ENCODE data around the gene TCF7L2. TPM values are rescaled to one million over a fixed set of nuclear protein-coding genes. Genes with fewer than 3 reads are reported as not detected.

The TCF7L2 gene
- polyA plus RNA-seq, 1 donor from 2014 or later, result 1.7 TPM

DNA sequence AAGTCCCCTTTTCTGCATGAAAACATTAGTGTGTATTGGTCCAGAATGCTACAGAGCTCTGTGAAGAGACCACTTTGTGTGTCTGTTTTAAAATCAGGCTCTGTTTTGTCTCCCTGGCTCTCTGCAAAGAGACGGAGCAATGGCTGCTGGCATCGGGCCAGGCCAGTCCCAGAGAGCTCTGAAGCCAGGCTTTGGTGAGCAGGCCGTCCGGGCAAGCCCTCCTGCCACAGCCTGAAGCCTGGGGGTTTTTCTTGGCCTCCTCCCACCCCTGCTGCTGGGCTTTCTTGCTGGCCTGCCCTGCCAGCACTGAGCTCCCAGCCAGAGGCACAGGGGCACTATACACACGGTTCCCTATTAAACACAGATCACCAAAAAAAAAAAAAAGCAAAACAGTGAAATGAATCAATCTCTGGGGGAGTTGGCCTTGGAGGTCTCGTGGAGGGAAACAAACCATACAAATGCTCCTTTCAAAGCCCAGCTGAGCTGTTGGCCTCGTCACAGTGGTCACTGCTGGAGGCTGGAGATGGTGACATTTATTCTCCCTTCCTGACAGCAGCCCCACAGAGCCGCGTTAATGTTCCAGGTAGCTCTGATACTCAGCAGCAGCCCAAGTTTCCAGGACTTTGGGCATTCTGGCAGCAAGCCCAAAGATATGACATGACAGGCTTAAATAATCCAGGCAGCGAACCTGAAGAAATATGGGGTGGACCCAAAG lies 237.2 kb downstream of the TCF7L2 start:
- Histone ChIP-seq H3K4me2 (ENCODE audit: low read length) (no peak overlapping the region), H3K9ac (ENCODE audit: low read length) (no peak overlapping the region), H3K79me2 (replicated peaks; ENCODE audit: insufficient read depth, low read length) (no peaks in the 10 kb centered on the region), H4K20me1 (ENCODE audit: insufficient read depth) (no peaks in the 10 kb centered on the region), H3K27ac (ENCODE audit: low read length) (no peak overlapping the region), H3K36me3 (ENCODE audit: insufficient read depth, low read length) (no peaks in the 10 kb centered on the region), H3K27me3 (ENCODE audit: insufficient read depth, low read depth, low read length) (no peaks in the 10 kb centered on the region), H3K9me3 (ENCODE audit: low read length) (no peaks in the 10 kb centered on the region), H2AFZ (ENCODE audit: low read depth, low read length) (no peak overlapping the region), H3K4me3 (ENCODE audit: low read length) (no peak overlapping the region), H3F3A (ENCODE audit: insufficient read depth, low read length, poor library complexity, severe bottlenecking) (no peaks in the 10 kb centered on the region), H3K9me2 (ENCODE audit: insufficient read depth, low read length) (no peaks in the 10 kb centered on the region)
- TF ChIP-seq EZH2 (IDR thresholded peaks at IDR 0.05; ENCODE audit: borderline replicate concordance, insufficient read depth, low read length, poor library complexity, severe bottlenecking), result no peak
- no peak for TF ChIP-seq TAF1 (IDR thresholded peaks at IDR 0.05; ENCODE audit: low read depth)
- no peak for TF ChIP-seq RAD21 (conservative IDR thresholded peaks at IDR 0.05)
- TF ChIP-seq MXI1 (conservative IDR thresholded peaks at IDR 0.05; ENCODE audit: poor library complexity, severe bottlenecking), result no peak
- TF ChIP-seq, protein P1, sequence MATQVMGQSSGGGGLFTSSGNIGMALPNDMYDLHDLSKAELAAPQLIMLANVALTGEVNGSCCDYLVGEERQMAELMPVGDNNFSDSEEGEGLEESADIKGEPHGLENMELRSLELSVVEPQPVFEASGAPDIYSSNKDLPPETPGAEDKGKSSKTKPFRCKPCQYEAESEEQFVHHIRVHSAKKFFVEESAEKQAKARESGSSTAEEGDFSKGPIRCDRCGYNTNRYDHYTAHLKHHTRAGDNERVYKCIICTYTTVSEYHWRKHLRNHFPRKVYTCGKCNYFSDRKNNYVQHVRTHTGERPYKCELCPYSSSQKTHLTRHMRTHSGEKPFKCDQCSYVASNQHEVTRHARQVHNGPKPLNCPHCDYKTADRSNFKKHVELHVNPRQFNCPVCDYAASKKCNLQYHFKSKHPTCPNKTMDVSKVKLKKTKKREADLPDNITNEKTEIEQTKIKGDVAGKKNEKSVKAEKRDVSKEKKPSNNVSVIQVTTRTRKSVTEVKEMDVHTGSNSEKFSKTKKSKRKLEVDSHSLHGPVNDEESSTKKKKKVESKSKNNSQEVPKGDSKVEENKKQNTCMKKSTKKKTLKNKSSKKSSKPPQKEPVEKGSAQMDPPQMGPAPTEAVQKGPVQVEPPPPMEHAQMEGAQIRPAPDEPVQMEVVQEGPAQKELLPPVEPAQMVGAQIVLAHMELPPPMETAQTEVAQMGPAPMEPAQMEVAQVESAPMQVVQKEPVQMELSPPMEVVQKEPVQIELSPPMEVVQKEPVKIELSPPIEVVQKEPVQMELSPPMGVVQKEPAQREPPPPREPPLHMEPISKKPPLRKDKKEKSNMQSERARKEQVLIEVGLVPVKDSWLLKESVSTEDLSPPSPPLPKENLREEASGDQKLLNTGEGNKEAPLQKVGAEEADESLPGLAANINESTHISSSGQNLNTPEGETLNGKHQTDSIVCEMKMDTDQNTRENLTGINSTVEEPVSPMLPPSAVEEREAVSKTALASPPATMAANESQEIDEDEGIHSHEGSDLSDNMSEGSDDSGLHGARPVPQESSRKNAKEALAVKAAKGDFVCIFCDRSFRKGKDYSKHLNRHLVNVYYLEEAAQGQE (IDR thresholded peaks at IDR 0.05; ENCODE audit: borderline replicate concordance), result no peak

DNA sequence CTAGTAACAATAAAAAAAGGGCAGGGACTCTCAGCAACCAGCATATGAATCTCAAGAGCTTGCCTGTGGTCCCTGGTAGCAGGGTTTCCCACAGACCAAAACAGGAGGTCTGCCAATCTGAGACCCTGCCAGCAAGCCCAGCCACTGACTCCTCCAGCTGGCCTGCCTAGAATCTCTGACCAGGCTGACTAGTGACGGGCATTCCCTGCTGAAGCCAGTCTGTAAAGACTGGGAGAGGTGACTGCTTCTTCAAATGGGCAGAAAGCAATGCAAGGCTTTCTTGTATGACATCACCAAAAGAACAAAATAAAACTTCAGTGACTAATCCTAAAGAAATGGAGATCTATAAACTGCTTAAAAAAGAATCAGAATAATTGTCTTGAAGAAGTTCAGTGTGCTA lies 249.4 kb downstream of the TCF7L2 start:
- TF ChIP-seq POLR2AphosphoS5 (IDR thresholded peaks at IDR 0.05) (no peak), MXI1 (conservative IDR thresholded peaks at IDR 0.05; ENCODE audit: poor library complexity, severe bottlenecking) (no peak), EZH2 (IDR thresholded peaks at IDR 0.05; ENCODE audit: borderline replicate concordance, insufficient read depth, low read length, poor library complexity, severe bottlenecking) (no peak), SMC3 (conservative IDR thresholded peaks at IDR 0.05; ENCODE audit: poor library complexity) (no peak), TAF1 (IDR thresholded peaks at IDR 0.05; ENCODE audit: low read depth) (no peak), EP300 (conservative IDR thresholded peaks at IDR 0.05; ENCODE audit: poor library complexity, severe bottlenecking) (no peak), RAD21 (conservative IDR thresholded peaks at IDR 0.05) (no peak)
- TF ChIP-seq, protein P1 (IDR thresholded peaks at IDR 0.05; ENCODE audit: borderline replicate concordance), result no peak
- TF ChIP-seq, protein P2, sequence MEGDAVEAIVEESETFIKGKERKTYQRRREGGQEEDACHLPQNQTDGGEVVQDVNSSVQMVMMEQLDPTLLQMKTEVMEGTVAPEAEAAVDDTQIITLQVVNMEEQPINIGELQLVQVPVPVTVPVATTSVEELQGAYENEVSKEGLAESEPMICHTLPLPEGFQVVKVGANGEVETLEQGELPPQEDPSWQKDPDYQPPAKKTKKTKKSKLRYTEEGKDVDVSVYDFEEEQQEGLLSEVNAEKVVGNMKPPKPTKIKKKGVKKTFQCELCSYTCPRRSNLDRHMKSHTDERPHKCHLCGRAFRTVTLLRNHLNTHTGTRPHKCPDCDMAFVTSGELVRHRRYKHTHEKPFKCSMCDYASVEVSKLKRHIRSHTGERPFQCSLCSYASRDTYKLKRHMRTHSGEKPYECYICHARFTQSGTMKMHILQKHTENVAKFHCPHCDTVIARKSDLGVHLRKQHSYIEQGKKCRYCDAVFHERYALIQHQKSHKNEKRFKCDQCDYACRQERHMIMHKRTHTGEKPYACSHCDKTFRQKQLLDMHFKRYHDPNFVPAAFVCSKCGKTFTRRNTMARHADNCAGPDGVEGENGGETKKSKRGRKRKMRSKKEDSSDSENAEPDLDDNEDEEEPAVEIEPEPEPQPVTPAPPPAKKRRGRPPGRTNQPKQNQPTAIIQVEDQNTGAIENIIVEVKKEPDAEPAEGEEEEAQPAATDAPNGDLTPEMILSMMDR (IDR thresholded peaks at IDR 0.05; ENCODE audit: poor library complexity, severe bottlenecking), result no peak
- Histone ChIP-seq H3K9ac (ENCODE audit: low read length) (no peak overlapping the region), H3K79me2 (replicated peaks; ENCODE audit: insufficient read depth, low read length) (no peaks in the 10 kb centered on the region), H3K4me2 (ENCODE audit: low read length) (no peak overlapping the region), H3K36me3 (ENCODE audit: insufficient read depth, low read length) (no peaks in the 10 kb centered on the region), H2AFZ (ENCODE audit: low read depth, low read length) (no peak overlapping the region), H3K4me3 (ENCODE audit: low read length) (no peak overlapping the region), H3K9me2 (ENCODE audit: insufficient read depth, low read length) (no peaks in the 10 kb centered on the region), H4K20me1 (ENCODE audit: insufficient read depth) (no peaks in the 10 kb centered on the region), H3K27me3 (ENCODE audit: insufficient read depth, low read depth, low read length) (no peaks in the 10 kb centered on the region), H3K9me3 (ENCODE audit: low read length) (peaks cover 2% of the 10 kb centered on the region), H3K27ac (ENCODE audit: low read length) (no peak overlapping the region), H3F3A (ENCODE audit: insufficient read depth, low read length, poor library complexity, severe bottlenecking) (no peaks in the 10 kb centered on the region)
